Measurements from ENCODE around the gene KLHL22. TPM values are rescaled to one million over a fixed set of nuclear protein-coding genes. Genes with fewer than 3 reads are reported as not detected.
A peak's percentile ranks its signal among the peaks of the same experiment; 100 is the strongest.

Gene KLHL22
- total and polyA plus RNA-seq, 2 of the 4 experiments (the other 2 are of a cell fraction), result 27.1 to 30.1 TPM

GRCh38 chr22:20434773-20435172, 60.8 kb downstream of the KLHL22 start:
- Histone ChIP-seq H3K4ac (ENCODE audit: low read depth, low read length) (no peak overlapping the region), H3K56ac (ENCODE audit: extremely low read depth, insufficient read depth, low read length) (no peak overlapping the region), H3K14ac (replicated peaks; ENCODE audit: low read depth, low read length) (no peak overlapping the region), H2BK5ac (ENCODE audit: low read depth, low read length, poor library complexity, severe bottlenecking) (no peak overlapping the region), H2BK15ac (ENCODE audit: low read depth, low read length) (no peak overlapping the region), H4K8ac (ENCODE audit: low read depth in 2 of 2, low read length in 2 of 2) (no peak overlapping the region), H3K27me3 (ENCODE audit: control insufficient read depth, insufficient read depth, low read length) (no peaks in the 10 kb centered on the region), H4K5ac (ENCODE audit: low read depth, low read length) (no peak overlapping the region), H4K91ac (ENCODE audit: insufficient read depth, low read depth, low read length) (no peak overlapping the region), H3K27ac (ENCODE audit: insufficient read depth, low read length) (no peak overlapping the region), H4K20me1 (ENCODE audit: insufficient read depth, low read length) (peaks cover 70% of the 10 kb centered on the region), H2AK9ac (replicated peaks; ENCODE audit: low read depth, low read length, poor library complexity) (no peak overlapping the region), H2AK5ac (ENCODE audit: low read depth, low read length) (peak overlapping the region; percentile 35; the same call in 1 of the 2 replicates), H3K4me2 (ENCODE audit: low read depth, low read length) (no peak overlapping the region; the same call in 1 of the 2 replicates), H3K4me1 (ENCODE audit: control insufficient read depth, insufficient read depth, low read length) (peaks cover 24% of the 10 kb centered on the region), H3K9ac (ENCODE audit: low read depth, low read length) (no peak overlapping the region), H3K4me3 (ENCODE audit: insufficient read depth, low read depth, low read length) (no peak overlapping the region), H3K9me1 (ENCODE audit: insufficient read depth, low read length) (peaks cover 29% of the 10 kb centered on the region), H2BK120ac (ENCODE audit: low read depth, low read length) (no peak overlapping the region), H3K9me3 (ENCODE audit: control insufficient read depth, insufficient read depth, low read length) (no peaks in the 10 kb centered on the region), H3K36me3 (ENCODE audit: control insufficient read depth, insufficient read depth, low read length) (peaks cover 15% of the 10 kb centered on the region), H3K79me1 (ENCODE audit: low read depth in 1 of 2, low read length in 2 of 2) (peaks cover 19 to 85% of the 10 kb centered on the region in 2 experiments; a peak in 3 of 4 replicates), H3K18ac (ENCODE audit: low read depth, low read length) (no peak overlapping the region), H2AFZ (replicated peaks; ENCODE audit: low read length, poor library complexity) (no peak overlapping the region), H3K23ac (ENCODE audit: low read depth, low read length) (peak overlapping the region; percentile 18; the same call in 1 of the 2 replicates), H2BK20ac (ENCODE audit: low read depth, low read length) (no peak overlapping the region)
- POLR2A ChIA-PET (ENCODE audit: unreplicated experiment), result no interaction called here
- CTCF ChIA-PET, result no interaction called here
- no peak for DNase-seq
- 90% methylated on average over 3 of the region's 3 CpGs; no CpG with 5 or more reads in 1 of the 2 experiments for WGBS, 2 experiments (ENCODE audit: extremely low coverage in 2 of 2, insufficient read length in 1 of 2)
- dilution Hi-C loops (cut with HindIII; ENCODE audit: low sequenced_read_pairs, unreplicated experiment) (no loop called here), intact Hi-C loops (cut with micrococcal nuclease) (no loop called here), in situ Hi-C loops (cut with MboI; ENCODE audit: low sequenced_read_pairs) (no loop called here)
- TF ChIP-seq USF2 (IDR thresholded peaks at IDR 0.05; ENCODE audit: low read depth, low read length) (no peak), SMC3 (IDR thresholded peaks at IDR 0.05; ENCODE audit: low read depth, low read length) (no peak), RCOR1 (IDR thresholded peaks at IDR 0.05; ENCODE audit: insufficient replicate concordance, low read length) (no peak), BHLHE40 (IDR thresholded peaks at IDR 0.05; ENCODE audit: low read depth, low read length) (no peak), MXI1 (IDR thresholded peaks at IDR 0.05; ENCODE audit: borderline replicate concordance, low read depth, low read length) (no peak), ELK1 (IDR thresholded peaks at IDR 0.05; ENCODE audit: borderline replicate concordance, low read depth, low read length) (no peak), MAZ (IDR thresholded peaks at IDR 0.05; ENCODE audit: borderline replicate concordance, low read depth, low read length) (no peak), POLR2A (IDR thresholded peaks at IDR 0.05; ENCODE audit: low read depth, low read length) (no peak), NFE2L2 (IDR thresholded peaks at IDR 0.05; ENCODE audit: low read depth, low read length) (no peak), CEBPB (IDR thresholded peaks at IDR 0.05; ENCODE audit: low read depth, low read length) (no peak), MAFK (IDR thresholded peaks at IDR 0.05; ENCODE audit: low read depth, low read length) (no peak), CHD1 (IDR thresholded peaks at IDR 0.05; ENCODE audit: low read depth, low read length) (no peak)
- no peak for ATAC-seq (ENCODE audit: low read depth)
- no TSS peak for BruUV-seq (replicated peaks)

All from IMR-90 (cell line).